GM18867 (cell line): Measurements from ENCODE around the gene CYP21A2.
"Not testable (repeated sequence)": the region's sequence is repeated elsewhere in the genome, so short reads cannot be mapped to it uniquely, and the experiment has no call there.

Source experiments
- ATAC-seq: cut with Tn5 transposase; IDR thresholded peaks from one replicate; pipeline ENCODE4 v1.9.1; 2021; ENCODE audit warnings: mild to moderate bottlenecking, moderate library complexity; ENCODE audit not compliant: unreplicated experiment

The CYP21A2 gene

GRCh38 chr6:32052626-32053025 is 14.4 kb downstream of the CYP21A2 start:
- not testable (repeated sequence) for ATAC-seq

DNA sequence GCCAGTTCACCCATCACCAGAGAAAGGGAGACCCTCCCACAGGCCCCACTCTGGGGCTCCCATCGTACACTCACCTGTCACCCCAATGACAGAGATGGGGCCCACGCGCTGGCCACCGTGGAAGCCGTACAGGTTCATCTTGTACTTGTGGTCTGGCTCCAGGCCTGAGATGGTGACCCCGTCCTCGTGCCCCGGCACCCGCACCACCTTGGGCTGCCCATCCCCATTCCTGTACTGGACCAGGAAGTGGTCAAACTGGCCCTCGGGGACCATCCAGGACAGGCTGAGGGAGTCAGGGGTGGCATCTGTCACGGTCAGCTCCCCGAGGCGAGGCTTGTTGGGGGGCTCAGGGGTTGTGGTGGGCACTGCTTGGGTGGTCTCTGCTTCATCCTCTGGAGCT is 15.1 kb downstream of the CYP21A2 start:
- ATAC-seq, result not testable (repeated sequence)

DNA sequence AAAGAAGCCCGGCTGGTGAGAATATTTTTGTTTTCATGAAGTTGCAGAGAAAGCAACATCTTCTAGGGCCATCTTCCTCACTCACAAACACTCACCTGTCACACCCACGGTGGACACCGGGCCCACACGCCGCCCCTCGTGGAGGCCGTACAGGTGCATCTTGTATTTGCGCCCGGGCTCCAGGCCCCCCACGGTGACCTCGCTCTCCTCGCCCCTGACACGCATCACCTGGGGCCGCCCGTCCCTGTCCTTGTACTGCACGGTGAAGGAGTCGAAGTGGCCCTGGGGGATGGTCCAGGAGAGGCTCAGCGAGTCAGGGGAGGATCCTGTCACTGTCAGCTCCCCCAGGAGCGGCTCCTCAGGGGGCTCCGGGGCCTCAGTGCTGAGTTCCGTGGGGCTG is 17.5 kb downstream of the CYP21A2 start:
- ATAC-seq, result not testable (repeated sequence)

GRCh38 chr6:32056254-32056653 is 18.0 kb downstream of the CYP21A2 start:
- no peak for ATAC-seq

DNA sequence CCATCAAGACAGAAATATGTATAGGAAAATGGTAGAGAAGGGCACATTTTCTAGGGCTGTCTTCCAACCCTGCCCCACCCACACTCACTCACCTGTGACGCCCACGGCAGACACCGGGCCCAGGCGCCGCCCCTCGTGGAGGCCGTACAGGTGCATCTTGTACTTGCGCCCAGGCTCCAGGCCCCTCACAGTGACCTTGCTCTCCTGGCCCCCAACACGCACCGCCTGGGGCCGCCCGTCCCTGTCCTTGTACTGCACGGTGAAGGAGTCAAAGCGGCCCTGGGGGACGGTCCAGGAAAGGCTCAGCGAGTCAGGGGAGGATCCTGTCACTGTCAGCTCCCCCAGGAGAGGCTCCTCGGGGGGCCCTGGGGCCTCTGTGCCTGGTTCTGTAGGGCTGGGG is 19.8 kb downstream of the CYP21A2 start:
- ATAC-seq, result no peak

DNA sequence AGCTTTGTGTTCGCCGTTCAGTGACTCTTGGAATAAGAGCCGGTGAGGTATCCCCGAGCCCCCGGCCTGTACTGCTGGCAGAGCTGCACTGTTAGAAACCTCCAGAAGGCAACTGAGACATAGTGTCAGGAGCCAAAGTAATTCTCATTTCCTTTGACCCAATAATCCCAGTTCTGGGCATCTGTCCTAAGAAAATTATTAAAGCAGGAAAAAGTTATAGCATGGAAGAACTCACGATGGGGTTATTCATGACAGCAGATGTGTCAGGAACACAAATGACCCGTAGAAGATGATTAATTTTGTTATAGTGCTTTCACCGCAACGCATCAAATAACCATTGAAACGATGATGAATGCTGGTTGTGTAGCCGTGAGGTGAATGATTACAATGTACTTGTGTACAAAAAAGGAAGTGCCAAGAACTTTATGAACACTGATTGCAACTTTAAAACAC is 20.3 kb downstream of the CYP21A2 start:
- no peak for ATAC-seq

DNA sequence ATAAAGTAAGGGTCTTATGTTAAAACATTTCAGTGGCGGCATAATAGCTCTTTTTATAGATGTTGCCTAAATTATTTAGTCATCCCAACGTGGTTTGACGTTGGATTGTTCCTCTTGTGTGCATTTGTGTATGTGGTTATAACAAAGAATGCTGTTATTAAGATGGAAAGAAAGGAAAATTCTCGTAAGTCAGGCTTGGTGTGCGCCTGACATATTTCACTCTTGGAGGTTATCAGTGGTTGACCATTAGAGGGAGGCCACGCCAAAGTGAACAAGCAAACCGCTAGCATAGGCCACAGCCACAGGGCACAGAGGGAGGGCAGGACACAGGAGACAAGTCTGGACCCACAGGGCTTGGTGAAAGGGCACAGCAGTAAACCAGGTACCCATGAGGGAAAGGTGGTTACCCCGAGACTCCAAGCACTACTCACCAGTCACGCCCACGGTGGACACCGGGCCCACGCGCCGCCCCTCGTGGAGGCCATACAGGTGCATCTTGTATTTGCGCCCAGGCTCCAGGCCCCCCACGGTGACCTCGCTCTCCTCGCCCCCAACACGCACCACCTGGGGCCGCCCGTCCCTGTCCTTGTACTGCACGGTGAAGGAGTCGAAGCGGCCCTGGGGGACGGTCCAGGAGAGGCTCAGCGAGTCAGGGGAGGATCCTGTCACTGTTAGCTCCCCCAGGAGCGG is 22.9 kb downstream of the CYP21A2 start:
- no peak for ATAC-seq

- ATAC-seq, result no peak
Measured at GRCh38 chr6:32064706-32065105, 26.5 kb downstream of the CYP21A2 start.

DNA sequence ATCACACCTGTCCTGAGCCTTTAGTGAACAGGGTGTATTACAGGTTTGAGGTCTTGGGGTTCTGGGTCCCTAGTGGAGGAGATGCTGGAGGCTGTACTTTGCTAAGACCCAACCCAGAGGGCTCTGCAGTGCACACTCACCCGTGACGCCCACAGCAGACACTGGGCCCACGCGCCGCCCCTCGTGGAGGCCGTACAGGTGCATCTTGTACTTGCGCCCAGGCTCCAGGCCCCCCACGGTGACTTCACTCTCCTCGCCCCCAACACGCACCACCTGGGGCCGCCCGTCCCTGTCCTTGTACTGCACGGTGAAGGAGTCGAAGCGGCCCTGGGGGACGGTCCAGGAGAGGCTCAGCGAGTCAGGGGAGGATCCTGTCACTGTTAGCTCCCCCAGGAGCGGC is 29.3 kb downstream of the CYP21A2 start:
- not testable (repeated sequence) for ATAC-seq

- not testable (repeated sequence) for ATAC-seq
Measured at GRCh38 chr6:32068315-32068714, 30.1 kb downstream of the CYP21A2 start.

GRCh38 chr6:32068867-32069266 is 30.7 kb downstream of the CYP21A2 start:
- no peak for ATAC-seq

GRCh38 chr6:32069460-32069859 is 31.2 kb downstream of the CYP21A2 start:
- ATAC-seq, result no peak

- no peak for ATAC-seq
Measured at GRCh38 chr6:32069878-32070515, 31.8 kb downstream of the CYP21A2 start.

DNA sequence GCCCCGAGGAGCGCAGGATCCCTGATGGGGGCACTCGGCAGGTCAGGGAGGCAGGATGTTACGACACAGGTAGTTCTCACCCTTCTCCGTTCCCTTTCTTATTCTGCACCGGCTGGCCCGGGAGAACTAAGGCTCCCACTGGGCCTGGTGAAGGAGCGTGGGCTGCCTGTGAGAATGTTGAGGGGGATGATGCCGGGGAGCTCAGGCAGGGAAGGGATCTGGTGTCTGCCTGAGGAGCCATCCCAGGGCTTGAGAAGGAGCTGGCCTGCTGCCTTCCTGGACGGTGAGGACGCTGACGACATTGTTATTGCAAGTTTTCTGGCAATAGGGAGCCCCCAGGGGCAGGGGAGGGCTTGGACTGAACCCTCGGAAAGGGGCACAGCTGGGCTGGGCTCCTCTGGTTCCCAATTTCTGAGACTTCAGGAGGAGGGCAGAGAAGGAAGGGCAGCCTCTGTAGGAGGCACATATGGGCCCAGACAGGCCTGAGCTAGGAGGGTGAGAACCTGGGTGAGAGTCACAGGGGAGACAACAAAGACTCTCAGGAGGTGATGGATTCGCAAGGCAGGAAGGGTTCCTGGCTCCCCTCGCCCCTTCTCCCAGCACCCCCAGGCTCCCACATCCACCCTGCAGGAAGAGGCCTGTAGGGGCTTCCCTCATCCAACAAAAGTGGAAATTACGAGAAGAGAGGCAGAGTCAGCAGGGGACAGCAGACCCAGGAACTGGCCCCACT is 32.8 kb downstream of the CYP21A2 start:
- ATAC-seq, result no peak

DNA sequence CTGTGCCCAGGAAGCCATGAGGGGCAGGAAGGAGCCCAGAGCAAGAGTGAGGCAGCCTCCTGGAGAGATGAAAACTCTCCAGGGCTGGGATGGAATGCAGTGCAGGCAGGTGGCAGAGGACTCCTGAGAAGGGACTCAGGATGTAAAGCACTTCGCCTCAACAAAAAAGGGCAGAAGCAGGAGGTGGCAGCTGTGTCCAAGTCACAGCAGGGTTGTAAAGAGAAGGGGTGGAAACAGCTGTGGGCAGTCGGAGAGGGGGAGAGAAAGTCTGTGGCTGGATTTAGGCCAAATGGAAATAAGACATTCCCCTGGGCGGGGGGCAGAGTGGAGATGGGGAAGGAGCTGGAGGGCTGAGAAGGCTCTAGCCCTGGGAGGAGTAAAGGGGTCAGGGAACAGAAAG is 34.9 kb downstream of the CYP21A2 start:
- ATAC-seq, result no peak

DNA sequence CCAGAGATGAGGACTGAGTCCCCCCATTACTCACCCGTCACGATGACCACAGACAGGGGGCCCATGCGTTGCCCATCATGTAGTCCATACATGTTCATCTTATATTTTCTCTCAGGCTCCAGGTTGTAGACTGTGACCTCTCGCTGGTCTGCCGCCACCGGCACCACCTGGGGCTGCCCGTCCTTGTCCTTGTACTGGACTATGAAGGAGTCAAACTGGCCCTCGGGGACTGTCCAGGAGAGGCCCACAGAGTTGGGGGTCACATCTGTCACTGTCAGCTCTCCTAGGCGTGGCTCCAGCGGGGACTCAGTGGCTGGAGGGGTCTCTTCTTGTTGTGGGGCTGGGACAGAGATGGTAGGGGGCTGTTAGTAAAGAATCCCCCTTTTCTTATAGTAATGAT is 35.4 kb downstream of the CYP21A2 start:
- ATAC-seq, result no peak

DNA sequence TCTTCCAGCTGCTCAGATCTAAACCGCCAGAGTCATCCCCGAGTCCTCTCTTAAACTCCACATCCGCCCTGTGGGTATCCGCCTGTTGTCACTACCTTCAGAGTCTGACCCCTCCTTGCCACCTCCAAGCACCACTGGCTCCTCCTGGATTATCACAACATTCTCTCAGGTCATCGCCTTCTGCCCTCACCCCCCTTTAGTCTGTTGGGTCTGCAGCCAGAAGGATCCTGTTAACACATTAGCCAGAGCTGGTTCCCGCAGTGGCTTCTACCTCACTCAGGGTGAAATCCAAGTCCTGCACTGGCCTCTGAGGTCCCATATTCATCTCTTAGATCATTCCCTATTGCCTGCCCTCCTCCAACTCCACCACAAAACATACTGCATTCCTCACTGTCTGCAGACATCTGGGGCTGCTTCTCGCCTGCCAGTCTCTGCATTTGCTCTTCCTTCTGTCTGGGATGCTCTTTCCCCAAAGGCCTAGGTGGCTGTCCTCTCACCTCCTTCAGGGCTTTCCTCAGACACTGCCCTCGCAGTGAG is 36.8 kb downstream of the CYP21A2 start:
- ATAC-seq, result no peak

- ATAC-seq, result no peak
Measured at GRCh38 chr6:32075781-32076180, 37.6 kb downstream of the CYP21A2 start.

DNA sequence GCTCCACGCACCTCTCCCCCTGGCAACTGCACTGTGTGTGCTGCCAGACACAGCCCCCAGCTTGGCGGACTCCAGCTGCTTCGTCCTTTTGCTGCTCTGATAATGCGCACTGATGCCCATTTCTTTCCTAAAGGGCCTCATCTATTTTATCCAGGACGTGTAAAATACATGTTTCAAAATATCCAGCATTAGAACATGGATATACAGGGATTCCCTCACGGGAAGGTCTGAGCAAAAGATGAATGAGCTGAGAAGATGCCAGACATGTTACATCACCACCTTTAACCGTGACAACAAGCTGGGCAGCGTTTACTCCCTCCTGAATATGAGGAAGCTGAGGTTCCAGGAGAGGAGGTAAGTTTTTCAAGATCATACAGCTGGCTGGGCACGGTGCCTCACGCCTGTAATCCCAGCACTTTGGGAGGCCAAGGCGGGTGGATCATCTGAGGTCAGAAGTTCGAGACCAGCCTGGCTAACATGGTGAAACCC is 38.1 kb downstream of the CYP21A2 start:
- no peak for ATAC-seq

DNA sequence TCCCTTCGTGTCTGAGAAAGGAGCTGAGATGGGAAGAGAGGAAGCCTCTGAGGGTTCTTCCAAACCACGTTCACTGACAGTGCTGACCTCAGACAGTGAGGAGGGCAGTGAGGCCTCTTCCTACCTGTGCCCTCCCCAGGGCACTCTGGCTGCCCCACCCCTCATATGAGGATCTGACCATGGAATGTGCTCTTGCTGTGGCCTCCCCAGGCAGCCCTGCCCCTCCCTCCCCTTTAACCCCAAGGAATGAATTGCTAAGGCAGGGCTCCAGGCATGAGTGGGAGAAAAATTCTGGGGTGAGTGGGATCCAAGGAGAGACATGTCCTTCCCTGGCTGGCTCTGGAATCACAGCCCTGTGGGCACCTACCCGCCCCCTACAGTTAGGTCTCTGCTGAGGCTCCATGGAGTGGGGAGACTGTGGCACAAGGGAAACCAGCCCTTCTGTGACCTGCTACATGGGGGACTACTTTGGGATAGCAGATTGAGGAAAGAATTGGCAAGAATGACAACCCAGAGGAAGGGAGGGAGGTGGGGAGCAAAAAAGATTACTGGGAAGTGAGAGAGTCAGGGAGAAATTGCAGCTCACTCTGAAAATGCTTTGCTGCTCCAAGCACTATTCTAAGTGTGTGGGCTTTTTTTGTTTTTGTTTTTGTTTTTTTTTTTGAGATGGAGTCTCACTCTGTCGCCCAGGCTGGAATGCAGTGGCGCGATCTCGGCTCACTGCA is 41.5 kb downstream of the CYP21A2 start:
- ATAC-seq, result no peak
